Vagina (tissue), 2 donors: Measurements from ENCODE around the gene ASIC3. TPM values are rescaled to one million over a fixed set of nuclear protein-coding genes. Genes with fewer than 3 reads are reported as not detected.

Experiments
- DNase-seq, 2 donors: peaks; one replicate each; pipeline ENCODE4 v3.0.0-alpha.2; 2017; ENCODE audit errors: extremely low spot score in 2 of 2
- H3K27ac ChIP-seq: fragments of 200-600 bp; sonication (generic); one replicate; pipeline ENCODE4 v1.5.1; 2019
- H3K27me3 ChIP-seq: fragments of 200-600 bp; sonication (generic); one replicate; pipeline ENCODE4 v1.5.1; 2019
- H3K36me3 ChIP-seq, 2 donors: fragments of 200-600 bp; sonication (generic); one replicate each; pipeline ENCODE4 v1.5.1; 2017 to 2019
- H3K4me1 ChIP-seq: fragments of 200-600 bp; sonication (generic); one replicate; pipeline ENCODE4 v1.5.1; 2019
- H3K4me3 ChIP-seq, 2 donors: fragments of 200-600 bp; sonication (generic); 1 replicate in 1 of 2; 2 replicates in 1 of 2; pipeline ENCODE4 v1.5.1; 2016 to 2019
- H3K9me3 ChIP-seq: fragments of 200-600 bp; sonication (generic); one replicate; pipeline ENCODE4 v1.5.1; 2019
- POLR2A ChIP-seq, 2 donors: fragments of 450-650 bp; IDR thresholded peaks; one replicate each; pipeline ENCODE4 v1.6.1; 2017; ENCODE audit warnings: antibody characterized with exemption in 2 of 2, mild to moderate bottlenecking in 2 of 2, moderate library complexity in 2 of 2
- POLR2AphosphoS5 ChIP-seq, 2 donors: sonication (generic); formaldehyde crosslinking; IDR thresholded peaks; one replicate each; pipeline ENCODE4 v1.9.0; 2017; ENCODE audit warnings: antibody characterized with exemption in 2 of 2, mild to moderate bottlenecking in 2 of 2, low read depth in 1 of 2; ENCODE audit not compliant: insufficient read depth in 1 of 2
- intact Hi-C: fragments of 100-400 bp; cut with DNase I; formaldehyde crosslinking; loops from one replicate; pipeline ENCODE4 v1.15.1; 2023
- total RNA-seq: library from RNA; depleted of rRNA; stranded (reverse); fragments of >200 nt; gene quantifications from one replicate; pipeline ENCODE4 v1.2.3, GENCODE V29; 2016
- TF ChIP-seq, protein P1 (sequence below), 3 experiments: fragments of 450-650 bp in 2 of 3; fragments of 200-600 bp in 1 of 3; sonication (generic) in 1 of 3; IDR thresholded peaks; one replicate each; pipeline ENCODE4 v1.5.1; 2017 to 2019; ENCODE audit warnings: antibody characterized with exemption in 3 of 3, mild to moderate bottlenecking in 2 of 3, moderate library complexity in 2 of 3

The ASIC3 gene
- total RNA-seq, 1 donor from 2014 or later: 3.7 TPM

DNA sequence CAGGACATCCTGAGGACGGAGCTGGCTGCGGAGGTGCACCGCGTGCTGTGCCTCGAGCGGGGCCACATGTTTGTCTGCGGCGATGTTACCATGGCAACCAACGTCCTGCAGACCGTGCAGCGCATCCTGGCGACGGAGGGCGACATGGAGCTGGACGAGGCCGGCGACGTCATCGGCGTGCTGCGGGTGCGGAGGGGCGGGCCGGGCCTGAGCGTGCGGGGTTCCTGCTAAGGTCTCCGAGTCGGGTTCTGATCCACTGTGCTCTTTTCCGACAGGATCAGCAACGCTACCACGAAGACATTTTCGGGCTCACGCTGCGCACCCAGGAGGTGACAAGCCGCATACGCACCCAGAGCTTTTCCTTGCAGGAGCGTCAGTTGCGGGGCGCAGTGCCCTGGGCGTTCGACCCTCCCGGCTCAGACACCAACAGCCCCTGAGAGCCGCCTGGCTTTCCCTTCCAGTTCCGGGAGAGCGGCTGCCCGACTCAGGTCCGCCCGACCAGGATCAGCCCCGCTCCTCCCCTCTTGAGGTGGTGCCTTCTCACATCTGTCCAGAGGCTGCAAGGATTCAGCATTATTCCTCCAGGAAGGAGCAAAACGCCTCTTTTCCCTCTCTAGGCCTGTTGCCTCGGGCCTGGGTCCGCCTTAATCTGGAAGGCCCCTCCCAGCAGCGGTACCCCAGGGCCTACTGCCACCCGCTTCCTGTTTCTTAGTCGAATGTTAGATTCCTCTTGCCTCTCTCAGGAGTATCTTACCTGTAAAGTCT is 34.4 kb upstream of the ASIC3 start:
- TF ChIP-seq POLR2A (IDR thresholded peaks at IDR 0.05) (no peak), POLR2AphosphoS5 (IDR thresholded peaks at IDR 0.05; ENCODE audit: insufficient read depth in 1 of 2, low read depth in 1 of 2) (peak in 1 of 2 donors; percentile 45)
- TF ChIP-seq, protein P1, sequence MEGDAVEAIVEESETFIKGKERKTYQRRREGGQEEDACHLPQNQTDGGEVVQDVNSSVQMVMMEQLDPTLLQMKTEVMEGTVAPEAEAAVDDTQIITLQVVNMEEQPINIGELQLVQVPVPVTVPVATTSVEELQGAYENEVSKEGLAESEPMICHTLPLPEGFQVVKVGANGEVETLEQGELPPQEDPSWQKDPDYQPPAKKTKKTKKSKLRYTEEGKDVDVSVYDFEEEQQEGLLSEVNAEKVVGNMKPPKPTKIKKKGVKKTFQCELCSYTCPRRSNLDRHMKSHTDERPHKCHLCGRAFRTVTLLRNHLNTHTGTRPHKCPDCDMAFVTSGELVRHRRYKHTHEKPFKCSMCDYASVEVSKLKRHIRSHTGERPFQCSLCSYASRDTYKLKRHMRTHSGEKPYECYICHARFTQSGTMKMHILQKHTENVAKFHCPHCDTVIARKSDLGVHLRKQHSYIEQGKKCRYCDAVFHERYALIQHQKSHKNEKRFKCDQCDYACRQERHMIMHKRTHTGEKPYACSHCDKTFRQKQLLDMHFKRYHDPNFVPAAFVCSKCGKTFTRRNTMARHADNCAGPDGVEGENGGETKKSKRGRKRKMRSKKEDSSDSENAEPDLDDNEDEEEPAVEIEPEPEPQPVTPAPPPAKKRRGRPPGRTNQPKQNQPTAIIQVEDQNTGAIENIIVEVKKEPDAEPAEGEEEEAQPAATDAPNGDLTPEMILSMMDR (IDR thresholded peaks at IDR 0.05): no peak
- peaks cover 48% of the 10 kb centered on the region for H3K4me1 ChIP-seq
- H3K9me3 ChIP-seq: no peaks in the 10 kb centered on the region
- H3K4me3 ChIP-seq: peak overlapping the region; percentile 30 to 31
- H3K27me3 ChIP-seq: no peaks in the 10 kb centered on the region
- no peak for DNase-seq
- no peaks in the 10 kb centered on the region for H3K36me3 ChIP-seq
- intact Hi-C loops: no loop called here
- no peak overlapping the region for H3K27ac ChIP-seq

DNA sequence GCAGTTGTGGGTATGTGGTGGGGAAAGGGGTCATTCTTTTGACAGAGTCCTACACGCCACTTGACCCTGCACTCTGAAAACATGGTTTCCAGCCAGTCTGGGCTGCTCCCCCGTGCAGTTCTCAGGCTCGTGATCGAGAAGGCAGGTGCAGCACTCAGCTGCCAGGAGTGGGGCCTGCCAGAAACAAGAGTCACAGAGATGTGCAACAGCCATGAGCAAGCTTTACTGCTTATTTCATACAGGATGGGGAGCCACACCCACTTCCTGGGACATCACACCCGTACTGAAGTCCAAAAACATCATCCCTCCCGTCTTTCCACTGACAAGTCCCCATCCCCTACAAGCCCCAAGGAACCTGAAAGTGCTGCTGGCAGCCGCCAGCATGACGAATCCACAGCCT is 33.4 kb upstream of the ASIC3 start:
- Histone ChIP-seq H3K36me3 (no peaks in the 10 kb centered on the region), H3K27me3 (no peaks in the 10 kb centered on the region), H3K4me3 (no peak overlapping the region), H3K4me1 (peaks cover 43% of the 10 kb centered on the region), H3K9me3 (no peaks in the 10 kb centered on the region), H3K27ac (no peak overlapping the region)
- DNase-seq: no peak
- no peak for TF ChIP-seq POLR2A (IDR thresholded peaks at IDR 0.05)
- TF ChIP-seq, protein P1 (IDR thresholded peaks at IDR 0.05): no peak
- no peak for TF ChIP-seq POLR2AphosphoS5 (IDR thresholded peaks at IDR 0.05; ENCODE audit: insufficient read depth in 1 of 2, low read depth in 1 of 2)
- intact Hi-C loops: no loop called here

GRCh38 chr7:151015967-151016366 is 32.4 kb upstream of the ASIC3 start:
- intact Hi-C loops: no loop called here

DNA sequence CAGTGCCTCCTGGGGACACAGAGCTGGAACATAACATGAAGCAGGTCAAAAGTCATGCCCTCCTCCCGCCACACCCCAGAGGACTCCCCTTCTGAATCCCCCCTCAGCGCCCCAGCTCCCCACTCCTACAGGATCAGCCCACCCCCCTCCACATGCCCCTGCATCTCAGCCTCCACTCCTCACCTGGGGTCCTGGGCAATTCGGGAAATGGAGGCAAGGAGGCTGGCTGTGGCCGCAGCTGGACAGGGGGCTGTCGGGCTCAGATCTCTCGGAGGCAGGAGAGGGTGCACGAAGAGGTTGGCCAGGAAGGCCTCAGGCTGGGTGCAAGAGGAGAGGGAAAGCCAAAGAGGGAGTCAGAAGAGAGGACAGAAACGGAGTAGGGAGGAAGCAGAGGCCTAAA is 31.8 kb upstream of the ASIC3 start:
- TF ChIP-seq POLR2A (IDR thresholded peaks at IDR 0.05) (no peak), POLR2AphosphoS5 (IDR thresholded peaks at IDR 0.05; ENCODE audit: insufficient read depth in 1 of 2, low read depth in 1 of 2) (no peak)
- TF ChIP-seq, protein P1 (IDR thresholded peaks at IDR 0.05): no peak
- no peaks in the 10 kb centered on the region for H3K36me3 ChIP-seq
- no peaks in the 10 kb centered on the region for H3K27me3 ChIP-seq
- no peak for DNase-seq
- intact Hi-C loops: no loop called here
- H3K27ac ChIP-seq: no peak overlapping the region
- peaks cover 37% of the 10 kb centered on the region for H3K4me1 ChIP-seq
- no peaks in the 10 kb centered on the region for H3K9me3 ChIP-seq
- no peak overlapping the region for H3K4me3 ChIP-seq

More at GRCh38 chr7:151015967-151016366, 32.4 kb upstream of the ASIC3 start:
- H3K9me3 ChIP-seq: no peaks in the 10 kb centered on the region
- no peak for TF ChIP-seq POLR2A (IDR thresholded peaks at IDR 0.05)
- TF ChIP-seq, protein P1 (IDR thresholded peaks at IDR 0.05): no peak
- TF ChIP-seq POLR2AphosphoS5 (IDR thresholded peaks at IDR 0.05; ENCODE audit: insufficient read depth in 1 of 2, low read depth in 1 of 2): no peak
- H3K36me3 ChIP-seq: no peaks in the 10 kb centered on the region
- no peak for DNase-seq
- no peaks in the 10 kb centered on the region for H3K27me3 ChIP-seq
- H3K4me1 ChIP-seq: peaks cover 37% of the 10 kb centered on the region
- H3K27ac ChIP-seq: no peak overlapping the region
- no peak overlapping the region for H3K4me3 ChIP-seq

GRCh38 chr7:151016942-151017341 is 31.4 kb upstream of the ASIC3 start:
- TF ChIP-seq POLR2A (IDR thresholded peaks at IDR 0.05): no peak
- TF ChIP-seq POLR2AphosphoS5 (IDR thresholded peaks at IDR 0.05; ENCODE audit: insufficient read depth in 1 of 2, low read depth in 1 of 2): no peak
- TF ChIP-seq, protein P1 (IDR thresholded peaks at IDR 0.05): no peak
- Histone ChIP-seq H3K9me3 (no peaks in the 10 kb centered on the region), H3K4me1 (peaks cover 37% of the 10 kb centered on the region), H3K36me3 (no peaks in the 10 kb centered on the region), H3K27ac (no peak overlapping the region), H3K27me3 (no peaks in the 10 kb centered on the region), H3K4me3 (no peak overlapping the region)
- intact Hi-C loops: no loop called here
- no peak for DNase-seq
